H9 (cell line): ENCODE results near the gene KCNH5. TPM values are rescaled to one million over a fixed set of nuclear protein-coding genes. Genes with fewer than 3 reads are reported as not detected.

Source experiments
- DNase-seq: peaks from one replicate; pipeline ENCODE4 v3.0.0-alpha.2; 2017
- H2AFZ ChIP-seq: one replicate; pipeline ENCODE4 v1.6.1; 2013; ENCODE audit warnings: mild to moderate bottlenecking, low read length, control low read depth, moderate library complexity
- H2AK5ac ChIP-seq: 2 replicates; pipeline ENCODE4 v1.6.1; 2013; ENCODE audit warnings: low read length, control low read depth, mixed read lengths; ENCODE audit not compliant: insufficient read length
- H2BK120ac ChIP-seq: one replicate; pipeline ENCODE4 v1.6.1; 2013; ENCODE audit warnings: low read depth, mild to moderate bottlenecking, low read length, control low read depth, inconsistent platforms; ENCODE audit not compliant: poor library complexity, severe bottlenecking
- H2BK12ac ChIP-seq: 2 replicates; pipeline ENCODE4 v1.6.1; 2013; ENCODE audit warnings: low read length, control low read depth, mixed read lengths, low read depth; ENCODE audit not compliant: insufficient read length
- H2BK15ac ChIP-seq: 2 replicates; pipeline ENCODE4 v1.6.1; 2013; ENCODE audit warnings: low read depth, low read length, control low read depth
- H2BK20ac ChIP-seq: one replicate; pipeline ENCODE4 v1.6.1; 2013; ENCODE audit warnings: low read depth, mild to moderate bottlenecking, low read length, control low read depth, inconsistent platforms; ENCODE audit not compliant: poor library complexity, severe bottlenecking
- H2BK5ac ChIP-seq: 2 replicates; pipeline ENCODE4 v1.6.1; 2013; ENCODE audit warnings: low read length, control low read depth, mixed read lengths; ENCODE audit not compliant: insufficient read length
- H3K14ac ChIP-seq: 2 replicates; pipeline ENCODE4 v1.6.1; 2013; ENCODE audit warnings: low read length, control low read depth; ENCODE audit not compliant: insufficient read depth
- H3K18ac ChIP-seq: 2 replicates; pipeline ENCODE4 v1.6.1; 2013; ENCODE audit warnings: low read depth, mild to moderate bottlenecking, mixed read lengths, low read length, control low read depth; ENCODE audit not compliant: insufficient read length
- H3K23ac ChIP-seq: 2 replicates; pipeline ENCODE4 v1.6.1; 2013; ENCODE audit warnings: low read length, control low read depth, mixed read lengths, low read depth; ENCODE audit not compliant: insufficient read length
- H3K23me2 ChIP-seq: 2 replicates; pipeline ENCODE4 v1.6.1; 2013; ENCODE audit warnings: low read depth, mild to moderate bottlenecking, mixed read lengths, low read length, control low read depth; ENCODE audit not compliant: insufficient read length, poor library complexity, severe bottlenecking
- H3K27ac ChIP-seq: 2 replicates; pipeline ENCODE4 v1.5.1; 2013; ENCODE audit warnings: low read length, control low read depth, mixed read lengths, low read depth; ENCODE audit not compliant: insufficient read length
- H3K27me3 ChIP-seq: 2 replicates; pipeline ENCODE4 v1.6.1; 2013; ENCODE audit warnings: low read length, control low read depth, inconsistent platforms; ENCODE audit not compliant: insufficient read depth
- H3K4ac ChIP-seq: 2 replicates; pipeline ENCODE4 v1.6.1; 2013; ENCODE audit warnings: low read depth, mild to moderate bottlenecking, control low read depth, inconsistent platforms, low read length, moderate library complexity
- H3K4me1 ChIP-seq: 2 replicates; pipeline ENCODE4 v1.6.1; 2013; ENCODE audit warnings: low read length, control low read depth, inconsistent platforms; ENCODE audit not compliant: insufficient read depth
- H3K4me2 ChIP-seq: 2 replicates; pipeline ENCODE4 v1.6.1; 2013; ENCODE audit warnings: low read length, control low read depth, mixed read lengths; ENCODE audit not compliant: insufficient read length, insufficient read depth
- H3K56ac ChIP-seq: 2 replicates; pipeline ENCODE4 v1.6.1; 2013; ENCODE audit warnings: low read depth, mild to moderate bottlenecking, mixed read lengths, low read length, control low read depth; ENCODE audit not compliant: insufficient read length
- H3K79me1 ChIP-seq: 2 replicates; pipeline ENCODE4 v1.6.1; 2013; ENCODE audit warnings: low read depth, mild to moderate bottlenecking, moderate library complexity, low read length, control low read depth, inconsistent platforms; ENCODE audit not compliant: insufficient read depth, poor library complexity, severe bottlenecking
- H3K79me2 ChIP-seq: 2 replicates; pipeline ENCODE4 v1.6.1; 2013; ENCODE audit warnings: low read length, control low read depth, inconsistent platforms; ENCODE audit not compliant: insufficient read depth
- H3K9ac ChIP-seq: 2 replicates; pipeline ENCODE4 v1.6.1; 2013; ENCODE audit warnings: low read length, control low read depth, mixed read lengths; ENCODE audit not compliant: insufficient read length; ENCODE audit errors: extremely low read depth
- H3K9me3 ChIP-seq: one replicate; pipeline ENCODE4 v1.6.1; 2013; ENCODE audit warnings: low read depth, low read length, inconsistent platforms; ENCODE audit not compliant: control insufficient read depth
- H3T11ph ChIP-seq: one replicate; pipeline ENCODE4 v1.6.1; 2013; ENCODE audit warnings: mild to moderate bottlenecking, low read length, control low read depth, inconsistent platforms
- H4K20me1 ChIP-seq: one replicate; pipeline ENCODE4 v1.6.1; 2013; ENCODE audit not compliant: control insufficient read depth, insufficient read length, insufficient read depth
- H4K5ac ChIP-seq: 2 replicates; pipeline ENCODE4 v1.6.1; 2013; ENCODE audit warnings: low read depth, mild to moderate bottlenecking, mixed read lengths, low read length, control low read depth; ENCODE audit not compliant: insufficient read length
- H4K8ac ChIP-seq: replicated peaks from 2 replicates; pipeline ENCODE4 v1.6.1; 2013; ENCODE audit warnings: low read length, control low read depth, mixed read lengths, low read depth; ENCODE audit not compliant: insufficient read length
- H4K91ac ChIP-seq: 2 replicates; pipeline ENCODE4 v1.6.1; 2013; ENCODE audit warnings: low read depth, mild to moderate bottlenecking, moderate library complexity, mixed read lengths, low read length, control low read depth; ENCODE audit not compliant: insufficient read length
- H3K27ac Mint-ChIP-seq, 3 experiments: 2 replicates in 2 of 3; 3 replicates in 1 of 3; pipeline ENCODE4 v1.8.0; 2020 to 2021; ENCODE audit warnings: mixed read lengths in 3 of 3, mild to moderate bottlenecking in 1 of 3, moderate library complexity in 1 of 3
- H3K27me3 Mint-ChIP-seq: 2 replicates; pipeline ENCODE4 v1.8.0; 2021; ENCODE audit warnings: low read depth, mild to moderate bottlenecking, moderate library complexity, mixed read lengths
- H3K36me3 Mint-ChIP-seq, 3 experiments: 2 replicates in 2 of 3; 3 replicates in 1 of 3; pipeline ENCODE4 v1.8.0; 2020 to 2021; ENCODE audit warnings: low read depth in 3 of 3, mixed read lengths in 3 of 3; ENCODE audit not compliant: insufficient read depth in 1 of 3
- H3K4me1 Mint-ChIP-seq, 2 experiments: 2 replicates each; pipeline ENCODE4 v1.8.0; 2020; ENCODE audit warnings: mixed read lengths in 2 of 2
- H3K4me3 Mint-ChIP-seq, 2 experiments: 2 replicates in 1 of 2; 3 replicates in 1 of 2; pipeline ENCODE4 v1.8.0; 2020 to 2021; ENCODE audit warnings: mild to moderate bottlenecking in 2 of 2, mixed read lengths in 2 of 2, moderate library complexity in 1 of 2
- H3K9me3 Mint-ChIP-seq, 2 experiments: 2 replicates in 1 of 2; 3 replicates in 1 of 2; pipeline ENCODE4 v1.8.0; 2020; ENCODE audit warnings: mild to moderate bottlenecking in 2 of 2, mixed read lengths in 2 of 2, moderate library complexity in 1 of 2
- WGBS: extraction: QIAGEN DNeasy Blood & Tissue Kit; methylation state at CpG from one replicate; pipeline ENCODE4 v1.1.7; 2013; ENCODE audit warnings: missing lambda C conversion rate, low lambda C conversion rate, mixed read lengths; ENCODE audit not compliant: insufficient read length; ENCODE audit errors: extremely low coverage; 5-methylcytosine and 5-hydroxymethylcytosine counted together
- total RNA-seq: library from RNA; stranded (reverse); gene quantifications from 2 replicates; pipeline ENCODE4 v1.2.1, GENCODE V29; 2021
- TF ChIP-seq, protein P1 (sequence below): fragments of 200-600 bp; sonication (generic); conservative IDR thresholded peaks from 3 replicates; pipeline ENCODE4 v1.8.0; 2021; ENCODE audit warnings: antibody characterized with exemption, mild to moderate bottlenecking

KCNH5 gene
- total RNA-seq, 1 experiment from 2014 or later, result 0.42 TPM

DNA sequence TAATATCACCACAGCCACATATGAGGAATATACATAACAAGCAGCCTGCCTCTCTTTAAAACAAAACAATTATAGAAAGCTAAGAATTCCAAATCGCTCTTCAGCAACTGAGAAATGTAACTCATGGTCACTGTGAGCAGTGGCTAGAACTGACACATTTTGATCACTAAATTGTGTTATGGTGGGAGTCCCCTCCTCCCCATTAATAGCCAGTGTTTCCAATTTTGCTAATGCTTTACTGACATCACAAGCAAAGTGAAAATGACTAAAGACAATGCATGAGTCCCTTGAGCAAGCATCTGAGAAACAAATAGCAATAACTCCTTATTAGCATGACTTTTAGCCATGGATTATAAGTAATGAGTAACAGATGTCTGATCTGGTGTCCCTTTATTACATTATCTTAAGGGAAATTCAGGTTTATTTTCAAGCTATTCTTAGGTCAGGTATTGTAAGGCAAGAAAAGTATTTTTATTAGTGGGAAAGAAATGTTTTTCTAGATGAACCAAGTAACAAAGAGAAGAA is 148.3 kb downstream of the KCNH5 start:
- Histone ChIP-seq H2BK20ac (no peak overlapping the region), H2BK120ac (no peak overlapping the region), H3K9ac (no peak overlapping the region), H3K4ac (no peak overlapping the region), H3K27me3 (no peaks in the 10 kb centered on the region), H3K14ac (no peak overlapping the region), H2BK12ac (no peak overlapping the region), H3T11ph (no peak overlapping the region), H4K91ac (no peak overlapping the region), H2BK5ac (no peak overlapping the region), H3K27ac (no peak overlapping the region), H2AK5ac (no peak overlapping the region), H3K18ac (no peak overlapping the region), H4K20me1 (no peaks in the 10 kb centered on the region), H4K8ac (no peak overlapping the region), H3K56ac (no peak overlapping the region), H3K4me1 (peaks cover 2% of the 10 kb centered on the region; the same call in 1 of the 2 replicates), H4K5ac (no peak overlapping the region), H3K23ac (no peak overlapping the region), H3K9me3 (no peaks in the 10 kb centered on the region), H2BK15ac (no peak overlapping the region), H3K4me2 (no peak overlapping the region), H3K79me1 (no peaks in the 10 kb centered on the region), H3K23me2 (no peaks in the 10 kb centered on the region), H2AFZ (no peak overlapping the region), H3K79me2 (no peaks in the 10 kb centered on the region)
- H3K9me3 Mint-ChIP-seq, result no peaks in the 10 kb centered on the region; a peak in 1 of 5 replicates
- H3K27me3 Mint-ChIP-seq, result no peaks in the 10 kb centered on the region
- H3K4me3 Mint-ChIP-seq, result no peak overlapping the region
- DNase-seq, result no peak
- H3K4me1 Mint-ChIP-seq, result peaks cover 28 to 29% of the 10 kb centered on the region in 2 experiments
- H3K36me3 Mint-ChIP-seq, result no peaks in the 10 kb centered on the region; a peak in 1 of 7 replicates
- WGBS, result no CpG with 5 or more reads among the region's 1 CpG
- peak overlapping the region; percentile 34 to 86 (median 45); a peak in 3 of 7 replicates for H3K27ac Mint-ChIP-seq
- TF ChIP-seq, protein P1, sequence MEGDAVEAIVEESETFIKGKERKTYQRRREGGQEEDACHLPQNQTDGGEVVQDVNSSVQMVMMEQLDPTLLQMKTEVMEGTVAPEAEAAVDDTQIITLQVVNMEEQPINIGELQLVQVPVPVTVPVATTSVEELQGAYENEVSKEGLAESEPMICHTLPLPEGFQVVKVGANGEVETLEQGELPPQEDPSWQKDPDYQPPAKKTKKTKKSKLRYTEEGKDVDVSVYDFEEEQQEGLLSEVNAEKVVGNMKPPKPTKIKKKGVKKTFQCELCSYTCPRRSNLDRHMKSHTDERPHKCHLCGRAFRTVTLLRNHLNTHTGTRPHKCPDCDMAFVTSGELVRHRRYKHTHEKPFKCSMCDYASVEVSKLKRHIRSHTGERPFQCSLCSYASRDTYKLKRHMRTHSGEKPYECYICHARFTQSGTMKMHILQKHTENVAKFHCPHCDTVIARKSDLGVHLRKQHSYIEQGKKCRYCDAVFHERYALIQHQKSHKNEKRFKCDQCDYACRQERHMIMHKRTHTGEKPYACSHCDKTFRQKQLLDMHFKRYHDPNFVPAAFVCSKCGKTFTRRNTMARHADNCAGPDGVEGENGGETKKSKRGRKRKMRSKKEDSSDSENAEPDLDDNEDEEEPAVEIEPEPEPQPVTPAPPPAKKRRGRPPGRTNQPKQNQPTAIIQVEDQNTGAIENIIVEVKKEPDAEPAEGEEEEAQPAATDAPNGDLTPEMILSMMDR, result no peak
